ENCODE data around the gene GPR137B. TPM values are rescaled to one million over a fixed set of nuclear protein-coding genes. Genes with fewer than 3 reads are reported as not detected.
"Not testable (repeated sequence)": the region's sequence is repeated elsewhere in the genome, so short reads cannot be mapped to it uniquely, and the experiment has no call there.

GPR137B gene, protein sequence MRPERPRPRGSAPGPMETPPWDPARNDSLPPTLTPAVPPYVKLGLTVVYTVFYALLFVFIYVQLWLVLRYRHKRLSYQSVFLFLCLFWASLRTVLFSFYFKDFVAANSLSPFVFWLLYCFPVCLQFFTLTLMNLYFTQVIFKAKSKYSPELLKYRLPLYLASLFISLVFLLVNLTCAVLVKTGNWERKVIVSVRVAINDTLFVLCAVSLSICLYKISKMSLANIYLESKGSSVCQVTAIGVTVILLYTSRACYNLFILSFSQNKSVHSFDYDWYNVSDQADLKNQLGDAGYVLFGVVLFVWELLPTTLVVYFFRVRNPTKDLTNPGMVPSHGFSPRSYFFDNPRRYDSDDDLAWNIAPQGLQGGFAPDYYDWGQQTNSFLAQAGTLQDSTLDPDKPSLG
- total RNA-seq: 10 to 100 TPM; 27.9 to 54.8 (median 41.0) TPM
- 1 to 10 TPM; 5.2 to 9.3 (median 7.2) TPM for polyA plus RNA-seq
- long read RNA-seq, donor 1, partial matches to known transcripts: 0 of 3 reads
- long read RNA-seq, donor 1, other reads (novel, unspliced or antisense): 0 of 3 reads
- long read RNA-seq, donor 2, transcript GPR137B-202 (7 exons, 2,042 nt): major isoform, 8 of 8 reads
- long read RNA-seq, donor 2, partial matches to known transcripts: 0 of 8 reads
- long read RNA-seq, donor 2, other reads (novel, unspliced or antisense): 0 of 8 reads

DNA sequence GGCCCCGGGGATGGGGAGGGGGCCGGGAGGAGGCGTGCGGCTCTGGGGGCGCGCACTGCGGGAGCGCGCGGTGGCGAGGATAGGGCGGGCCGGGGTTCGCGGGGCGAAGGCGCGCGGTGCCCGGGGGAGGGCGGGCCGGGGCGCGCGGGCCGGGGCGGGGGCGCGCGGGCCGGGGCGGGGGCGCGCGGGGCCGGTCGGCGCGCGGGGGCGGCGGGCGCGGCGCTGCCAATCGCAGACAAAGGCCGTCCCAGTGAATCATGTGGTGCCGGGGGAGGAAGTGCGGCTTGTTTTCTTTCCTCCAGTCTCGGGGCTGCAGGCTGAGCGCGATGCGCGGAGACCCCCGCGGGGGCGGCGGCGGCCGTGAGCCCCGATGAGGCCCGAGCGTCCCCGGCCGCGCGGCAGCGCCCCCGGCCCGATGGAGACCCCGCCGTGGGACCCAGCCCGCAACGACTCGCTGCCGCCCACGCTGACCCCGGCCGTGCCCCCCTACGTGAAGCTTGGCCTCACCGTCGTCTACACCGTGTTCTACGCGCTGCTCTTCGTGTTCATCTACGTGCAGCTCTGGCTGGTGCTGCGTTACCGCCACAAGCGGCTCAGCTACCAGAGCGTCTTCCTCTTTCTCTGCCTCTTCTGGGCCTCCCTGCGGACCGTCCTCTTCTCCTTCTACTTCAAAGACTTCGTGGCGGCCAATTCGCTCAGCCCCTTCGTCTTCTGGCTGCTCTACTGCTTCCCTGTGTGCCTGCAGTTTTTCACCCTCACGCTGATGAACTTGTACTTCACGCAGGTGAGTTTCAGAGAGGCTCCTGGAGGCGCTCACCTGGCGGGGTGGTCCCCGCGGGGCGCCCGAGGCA, at the start of gene GPR137B:
Gene GPR137B, plus strand, starts transcription at position 287 of the 851 bp plus-strand sequence. Its CDS starts 84 bp downstream, at position 371.
- DNase-seq: peak; percentile 87
- Histone ChIP-seq H3K4me3 (peak within 1 kb of the TSS; percentile 48 to 94 (median 76)), H3K36me3 (no peaks in the 10 kb centered on the region), H3K4me1 (peaks cover 8 to 60% (median 35%) of the 10 kb centered on the region in 6 donors), H3K27me3 (replicated peaks in 1 of 7) (peaks cover 0 to 47% (median 14%) of the 10 kb centered on the region in 7 donors), H3K9me3 (no peaks in the 10 kb centered on the region), H3K27ac (peak within 1 kb of the TSS in 7 of 8 donors; percentile 46 to 83 (median 78))
- WGBS, 5 donors: 0 to 1% (median 1%) methylated on average over 29 to 102 of the region's 105 CpGs
- intact Hi-C loops (cut with DNase I; ENCODE audit: low total_unique reads): loop anchor here (10.0 kb wide), 1 partner anchor 142 kb away; the partner anchor contains the start of gene ERO1B
- TF ChIP-seq, protein P1, sequence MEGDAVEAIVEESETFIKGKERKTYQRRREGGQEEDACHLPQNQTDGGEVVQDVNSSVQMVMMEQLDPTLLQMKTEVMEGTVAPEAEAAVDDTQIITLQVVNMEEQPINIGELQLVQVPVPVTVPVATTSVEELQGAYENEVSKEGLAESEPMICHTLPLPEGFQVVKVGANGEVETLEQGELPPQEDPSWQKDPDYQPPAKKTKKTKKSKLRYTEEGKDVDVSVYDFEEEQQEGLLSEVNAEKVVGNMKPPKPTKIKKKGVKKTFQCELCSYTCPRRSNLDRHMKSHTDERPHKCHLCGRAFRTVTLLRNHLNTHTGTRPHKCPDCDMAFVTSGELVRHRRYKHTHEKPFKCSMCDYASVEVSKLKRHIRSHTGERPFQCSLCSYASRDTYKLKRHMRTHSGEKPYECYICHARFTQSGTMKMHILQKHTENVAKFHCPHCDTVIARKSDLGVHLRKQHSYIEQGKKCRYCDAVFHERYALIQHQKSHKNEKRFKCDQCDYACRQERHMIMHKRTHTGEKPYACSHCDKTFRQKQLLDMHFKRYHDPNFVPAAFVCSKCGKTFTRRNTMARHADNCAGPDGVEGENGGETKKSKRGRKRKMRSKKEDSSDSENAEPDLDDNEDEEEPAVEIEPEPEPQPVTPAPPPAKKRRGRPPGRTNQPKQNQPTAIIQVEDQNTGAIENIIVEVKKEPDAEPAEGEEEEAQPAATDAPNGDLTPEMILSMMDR (IDR thresholded peaks at IDR 0.05 in 8 of 11, conservative IDR thresholded peaks at IDR 0.05 in 3 of 11): no peak
- TF ChIP-seq POLR2AphosphoS5 (IDR thresholded peaks at IDR 0.05): peak; percentile 56 to 71 (median 61)

DNA sequence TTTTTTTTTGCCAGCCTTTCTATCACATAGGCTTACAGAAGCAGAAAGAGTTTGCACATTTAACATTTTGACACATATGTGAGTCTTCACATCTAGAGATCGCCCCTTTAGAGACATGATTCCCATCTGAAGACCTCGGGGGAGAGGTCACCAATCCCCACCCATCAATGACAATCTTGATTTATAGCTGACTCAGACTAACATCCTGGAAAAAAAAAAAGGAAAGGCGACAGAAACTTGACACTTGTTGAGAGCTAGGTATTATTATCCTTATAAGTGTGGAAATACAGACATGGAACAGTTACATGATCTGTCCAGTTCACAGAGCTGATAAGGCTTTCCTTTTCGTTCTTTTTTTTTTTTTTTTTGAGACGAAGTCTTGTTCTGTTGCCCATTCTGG, 49.4 kb upstream of the GPR137B start:
- intact Hi-C loops (cut with DNase I; ENCODE audit: low total_unique reads): no loop called here
- Histone ChIP-seq H3K27me3 (replicated peaks in 1 of 7) (peaks cover 0 to 29% (median 0%) of the 10 kb centered on the region in 7 donors), H3K4me1 (peaks cover 0 to 10% (median 0%) of the 10 kb centered on the region in 6 donors), H3K9me3 (peaks cover 0 to 16% (median 0%) of the 10 kb centered on the region in 8 donors), H3K27ac (no peak overlapping the region), H3K4me3 (no peak overlapping the region), H3K36me3 (no peaks in the 10 kb centered on the region)
- 56 to 69% (median 65%) methylated on average over 5 of the region's 5 CpGs for WGBS, 5 donors
- TF ChIP-seq, protein P1 (IDR thresholded peaks at IDR 0.05 in 8 of 11, conservative IDR thresholded peaks at IDR 0.05 in 3 of 11): no peak
- no peak for TF ChIP-seq POLR2AphosphoS5 (IDR thresholded peaks at IDR 0.05)
- no peak for TF ChIP-seq POLR2A (IDR thresholded peaks at IDR 0.05)
- no peak for DNase-seq

DNA sequence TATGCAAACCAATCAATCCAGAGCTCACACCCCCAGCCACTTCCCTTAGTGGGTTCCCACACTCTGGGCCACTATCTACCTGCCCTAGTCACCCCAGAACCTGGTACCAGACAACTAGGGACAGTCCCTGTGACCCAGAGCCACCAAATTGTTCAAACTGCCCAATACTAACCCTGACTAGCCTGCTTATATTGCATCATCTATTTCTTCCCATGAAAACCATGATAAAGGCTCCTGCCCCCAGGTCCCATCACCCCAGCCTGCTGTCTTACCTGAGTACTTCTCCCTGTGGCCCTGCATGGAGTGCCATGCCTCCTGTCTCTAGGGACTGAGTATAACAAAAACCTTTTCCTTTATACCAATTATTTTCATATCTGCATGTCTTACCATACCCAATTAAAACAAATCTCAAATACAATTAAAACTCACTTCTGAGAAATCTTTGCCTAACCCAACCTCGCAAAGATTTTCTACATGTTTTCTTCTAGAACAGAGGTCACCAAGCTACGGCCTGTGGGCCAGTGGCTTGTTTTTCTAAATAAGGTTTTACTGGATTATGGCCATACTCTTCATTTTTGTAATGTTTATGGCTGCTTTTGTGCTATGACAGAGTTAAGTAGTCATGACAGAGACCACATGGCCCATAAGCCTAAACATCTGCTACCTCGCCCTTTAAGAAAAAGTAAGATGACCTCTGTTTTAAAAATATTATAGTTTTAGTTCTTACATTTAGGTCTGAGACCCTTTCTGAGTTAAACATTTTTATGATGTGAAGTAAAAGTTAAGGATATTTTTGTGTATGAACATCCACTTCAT, 46.4 kb upstream of the GPR137B start:
- Histone ChIP-seq H3K27ac (no peak overlapping the region), H3K9me3 (peaks cover 0 to 16% (median 0%) of the 10 kb centered on the region in 8 donors), H3K4me1 (peaks cover 0 to 10% (median 0%) of the 10 kb centered on the region in 6 donors), H3K4me3 (no peak overlapping the region), H3K27me3 (replicated peaks in 1 of 7) (peaks cover 0 to 30% (median 0%) of the 10 kb centered on the region in 7 donors), H3K36me3 (no peaks in the 10 kb centered on the region)
- WGBS, 5 donors: 74 to 87% (median 80%) methylated on average over 3 of the region's 3 CpGs
- intact Hi-C loops (cut with DNase I; ENCODE audit: low total_unique reads): no loop called here
- TF ChIP-seq POLR2A (IDR thresholded peaks at IDR 0.05) (no peak), POLR2AphosphoS5 (IDR thresholded peaks at IDR 0.05) (no peak)
- TF ChIP-seq, protein P1 (IDR thresholded peaks at IDR 0.05 in 8 of 11, conservative IDR thresholded peaks at IDR 0.05 in 3 of 11): no peak
- no peak for DNase-seq

DNA sequence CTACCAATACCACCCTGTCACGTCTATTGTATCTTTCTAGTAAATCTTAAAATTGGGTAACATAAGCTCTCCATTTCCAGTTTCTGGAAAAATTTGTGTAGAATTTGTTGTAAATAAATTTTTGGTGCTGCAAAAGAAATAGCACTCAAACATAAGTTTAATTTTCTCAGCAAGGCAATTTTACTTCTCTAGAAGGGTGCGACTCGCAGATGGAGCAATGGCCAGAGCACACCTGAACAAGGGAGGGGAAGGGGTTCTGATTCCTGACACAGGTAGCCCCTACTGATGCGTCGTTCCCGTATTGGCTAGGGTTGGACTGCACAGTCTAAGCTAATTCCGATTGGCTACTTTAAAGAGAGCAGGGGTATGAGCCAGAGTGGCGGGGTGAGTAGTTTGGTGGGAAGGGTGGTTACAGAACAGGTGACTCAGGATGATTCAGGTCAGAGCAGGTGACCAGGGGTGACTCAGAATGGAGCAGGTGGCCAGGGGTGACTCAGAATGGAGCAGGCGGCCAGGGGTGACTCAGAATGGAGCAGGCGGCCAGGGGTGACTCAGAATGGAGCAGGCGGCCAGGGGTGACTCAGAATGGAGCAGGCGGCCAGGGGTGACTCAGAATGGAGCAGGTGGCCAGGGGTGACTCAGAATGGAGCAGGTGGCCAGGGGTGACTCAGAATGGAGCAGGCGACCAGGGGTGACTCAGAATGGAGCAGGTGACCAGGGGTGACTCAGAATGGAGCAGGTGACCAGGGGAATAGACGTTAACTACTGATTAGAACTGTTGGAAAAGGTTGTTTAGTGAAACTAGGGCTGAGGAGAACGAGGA, 45.5 kb upstream of the GPR137B start:
- intact Hi-C loops (cut with DNase I; ENCODE audit: low total_unique reads); H3K36me3 ChIP-seq; H3K4me3 ChIP-seq; H3K4me1 ChIP-seq; H3K27ac ChIP-seq: not testable (repeated sequence)
- H3K27me3 ChIP-seq (replicated peaks in 1 of 7): peaks cover 0 to 30% (median 0%) of the 10 kb centered on the region in 7 donors
- WGBS, 5 donors: 62 to 75% (median 67%) methylated on average over 15 of the region's 15 CpGs
- peak; percentile 80 for DNase-seq
- peaks cover 0 to 16% (median 0%) of the 10 kb centered on the region in 8 donors for H3K9me3 ChIP-seq
